Coronary artery (tissue), 2 donors: ENCODE data around the gene GRID1.

Experiments used
- DNase-seq: peaks from one replicate; pipeline ENCODE4 v3.0.0-alpha.2; 2017; ENCODE audit warnings: low spot score
- H3K27ac ChIP-seq, 2 donors: fragments of 200-600 bp; sonication (generic); one replicate each; pipeline ENCODE4 v1.5.1; 2016 to 2019
- H3K4me3 ChIP-seq: fragments of 200-600 bp; sonication (generic); 2 replicates; pipeline ENCODE4 v1.5.1; 2016; ENCODE audit warnings: mild to moderate bottlenecking, moderate library complexity
- CTCF ChIP-seq: fragments of 200-600 bp; sonication (generic); IDR thresholded peaks from one replicate; pipeline ENCODE4 v1.5.1; 2019; ENCODE audit warnings: antibody characterized with exemption

Gene GRID1

GRCh38 chr10:85619832-85620231, 746.8 kb downstream of the GRID1 start:
- no peak overlapping the region for H3K27ac ChIP-seq
- H3K4me3 ChIP-seq: no peak overlapping the region
- no peak for TF ChIP-seq CTCF
- no peak for DNase-seq

GRCh38 chr10:85618841-85619240, 747.8 kb downstream of the GRID1 start:
- H3K4me3 ChIP-seq: no peak overlapping the region
- TF ChIP-seq CTCF: no peak
- H3K27ac ChIP-seq: no peak overlapping the region
- DNase-seq: no peak

- no peak overlapping the region for H3K27ac ChIP-seq
- TF ChIP-seq CTCF: no peak
- no peak overlapping the region for H3K4me3 ChIP-seq
- DNase-seq: no peak
These were observed 748.6 kb downstream of the GRID1 start for GRCh38 chr10:85617751-85618546.

- Histone ChIP-seq H3K4me3 (no peak overlapping the region), H3K27ac (no peak overlapping the region)
- TF ChIP-seq CTCF: no peak
- DNase-seq: no peak
These were observed 751.0 kb downstream of the GRID1 start for GRCh38 chr10:85615556-85615955.

GRCh38 chr10:85614981-85615380, 751.6 kb downstream of the GRID1 start:
- Histone ChIP-seq H3K27ac (no peak overlapping the region), H3K4me3 (no peak overlapping the region)
- no peak for DNase-seq
- no peak for TF ChIP-seq CTCF

- DNase-seq: no peak
- TF ChIP-seq CTCF: no peak
- Histone ChIP-seq H3K27ac (no peak overlapping the region), H3K4me3 (no peak overlapping the region)
These were observed 752.0 kb downstream of the GRID1 start for GRCh38 chr10:85614566-85614965.

- Histone ChIP-seq H3K27ac (no peak overlapping the region), H3K4me3 (no peak overlapping the region)
- no peak for DNase-seq
- no peak for TF ChIP-seq CTCF
These were observed 753.2 kb downstream of the GRID1 start for GRCh38 chr10:85613391-85613790.
